ENCODE results near the gene LCAT. TPM values are rescaled to one million over a fixed set of nuclear protein-coding genes. Genes with fewer than 3 reads are reported as not detected.

Gene LCAT
- total RNA-seq, 6 experiments from 2014 or later, result 29.4 to 207 (median 137) TPM

- H3K4me3 ChIP-seq, result peak overlapping the region; percentile 79 to 91 (median 88)
- H3K36me3 ChIP-seq, result no peaks in the 10 kb centered on the region
- no peak for DNase-seq
- no peaks in the 10 kb centered on the region for H3K27me3 ChIP-seq
- no peaks in the 10 kb centered on the region for H3K9me3 ChIP-seq
- intact Hi-C loops (cut with DNase I), result no loop called here
- no peak for ATAC-seq
- no peak for TF ChIP-seq POLR2A (IDR thresholded peaks at IDR 0.05)
- no peak for TF ChIP-seq CTCF (IDR thresholded peaks at IDR 0.05)
- 46% methylated on average over 29 of the region's 40 CpGs for WGBS (ENCODE audit: insufficient coverage, low coverage, low lambda C conversion rate, missing lambda C conversion rate)
- H3K4me1 ChIP-seq, result peaks cover 0 to 19% (median 2%) of the 10 kb centered on the region in 4 donors
- peak overlapping the region; percentile 72 to 90 (median 76) for H3K27ac ChIP-seq
These were observed 25.5 kb upstream of the LCAT start for GRCh38 chr16:67969254-67970039.

GRCh38 chr16:67968400-67969253 lies 24.7 kb upstream of the LCAT start, which contains the start of gene SLC12A4:
TSS of gene SLC12A4 (minus strand) at chr16:67968637. CDS start at chr16:67968553, 84 bp downstream.
- peak within 1 kb of the TSS; percentile 72 to 90 (median 76) for H3K27ac ChIP-seq
- 2% methylated on average over 10 of the region's 78 CpGs for WGBS (ENCODE audit: insufficient coverage, low coverage, low lambda C conversion rate, missing lambda C conversion rate)
- no peaks in the 10 kb centered on the region for H3K27me3 ChIP-seq
- peak; percentile 88 to 92 (median 88) for DNase-seq
- TF ChIP-seq POLR2A (IDR thresholded peaks at IDR 0.05), result peak; percentile 94
- TF ChIP-seq CTCF (IDR thresholded peaks at IDR 0.05), result no peak
- no peaks in the 10 kb centered on the region for H3K9me3 ChIP-seq
- intact Hi-C loops (cut with DNase I), result no loop called here
- peak; percentile 92 to 96 (median 94) for ATAC-seq
- no peaks in the 10 kb centered on the region for H3K36me3 ChIP-seq
- peaks cover 0 to 19% (median 2%) of the 10 kb centered on the region in 4 donors for H3K4me1 ChIP-seq
- H3K4me3 ChIP-seq, result peak within 1 kb of the TSS; percentile 79 to 91 (median 88)

- Histone ChIP-seq H3K36me3 (no peaks in the 10 kb centered on the region), H3K4me3 (peak overlapping the region; percentile 79 to 91 (median 88)), H3K27ac (peak overlapping the region; percentile 72 to 90 (median 76)), H3K9me3 (no peaks in the 10 kb centered on the region), H3K27me3 (no peaks in the 10 kb centered on the region), H3K4me1 (peaks cover 0 to 19% (median 2%) of the 10 kb centered on the region in 4 donors)
- TF ChIP-seq POLR2A (IDR thresholded peaks at IDR 0.05) (no peak), CTCF (IDR thresholded peaks at IDR 0.05) (no peak)
- 13% methylated on average over 10 of the region's 45 CpGs for WGBS (ENCODE audit: insufficient coverage, low coverage, low lambda C conversion rate, missing lambda C conversion rate)
- ATAC-seq (peak; percentile 11 to 52 (median 26)), DNase-seq (no peak)
- intact Hi-C loops (cut with DNase I), result no loop called here
These were observed 24.1 kb upstream of the LCAT start for GRCh38 chr16:67967958-67968399.

- 32% methylated on average over 8 of the region's 18 CpGs for WGBS (ENCODE audit: insufficient coverage, low coverage, low lambda C conversion rate, missing lambda C conversion rate)
- H3K4me1 ChIP-seq, result peaks cover 0 to 19% (median 2%) of the 10 kb centered on the region in 4 donors
- H3K36me3 ChIP-seq, result peaks cover 0 to under 1% (median 0%) of the 10 kb centered on the region in 4 donors
- DNase-seq (no peak), ATAC-seq (no peak)
- H3K27ac ChIP-seq, result peak overlapping the region; percentile 72 to 90 (median 76)
- intact Hi-C loops (cut with DNase I), result no loop called here
- H3K9me3 ChIP-seq, result no peaks in the 10 kb centered on the region
- TF ChIP-seq POLR2A (IDR thresholded peaks at IDR 0.05) (no peak), CTCF (IDR thresholded peaks at IDR 0.05) (no peak)
- H3K4me3 ChIP-seq, result peak overlapping the region; percentile 79 to 91 (median 88)
- no peaks in the 10 kb centered on the region for H3K27me3 ChIP-seq
These were observed 23.4 kb upstream of the LCAT start for GRCh38 chr16:67967183-67967957.

All from right lobe of liver (tissue), 6 donors.